Transverse colon (tissue), 4 donors: ENCODE measurements around the gene CAMTA1.

Experiments
- CTCF ChIP-seq, 5 experiments: fragments of 200-600 bp in 3 of 5; fragments of 450-650 bp in 2 of 5; sonication (generic) in 3 of 5; IDR thresholded peaks; 1 replicate in 2 of 5; 2 replicates in 3 of 5; pipeline ENCODE4 v1.5.1; 2016 to 2017; ENCODE audit warnings: antibody characterized with exemption in 5 of 5, inconsistent platforms in 3 of 5, mild to moderate bottlenecking in 2 of 5, moderate library complexity in 1 of 5
- POLR2A ChIP-seq: fragments of 450-650 bp; IDR thresholded peaks from one replicate; pipeline ENCODE4 v1.6.1; 2016; ENCODE audit warnings: antibody characterized with exemption, mild to moderate bottlenecking, moderate library complexity
- POLR2AphosphoS5 ChIP-seq, 3 donors: sonication (generic); formaldehyde crosslinking; IDR thresholded peaks; one replicate each; pipeline ENCODE4 v1.6.1; 2016; ENCODE audit warnings: antibody characterized with exemption in 3 of 3

DNA sequence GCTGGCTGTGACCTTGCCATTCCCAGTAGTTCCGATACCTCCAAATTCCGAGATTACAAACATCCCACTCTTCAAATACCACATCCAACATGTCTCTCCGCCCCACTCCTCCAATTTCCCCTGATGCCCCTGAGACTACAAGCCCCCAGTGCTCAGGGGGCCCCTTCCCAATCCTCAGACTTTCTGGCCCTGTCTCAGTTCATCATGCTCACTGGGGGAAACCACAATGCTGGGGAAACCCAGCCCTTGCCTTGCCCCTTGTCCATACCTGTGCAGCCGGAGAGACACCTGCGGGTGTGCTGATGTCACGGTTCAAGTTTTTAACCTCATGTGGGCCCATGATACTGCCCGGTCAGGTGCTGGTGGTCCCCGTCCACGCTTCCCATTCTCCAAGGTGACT is 226.6 kb downstream of the CAMTA1 start:
- TF ChIP-seq POLR2A (no peak), CTCF (IDR thresholded peaks at IDR 0.05) (no peak), POLR2AphosphoS5 (IDR thresholded peaks at IDR 0.05) (no peak)
